A549 (cell line): ENCODE data around the gene STARD13. TPM values are rescaled to one million over a fixed set of nuclear protein-coding genes. Genes with fewer than 3 reads are reported as not detected.

ENCODE experiments used
- ATAC-seq, 2 experiments: fragments of 200-7000 bp in 1 of 2; fragments of >200 bp in 1 of 2; cut with Nextera tagmentation in 1 of 2; cut with Tn5 transposase in 1 of 2; 3 replicates each; pipeline versions ENCODE4 v1.8.0 to v1.9.1; 2018 to 2020; ENCODE audit warnings: mild to moderate bottlenecking in 1 of 2, moderate library complexity in 1 of 2
- CTCF ChIA-PET: fragments of 300-600 bp; sonication (Branson Sonifier 250); formaldehyde crosslinking; extraction: SDS; loops from one replicate; lab custom pipeline; 2021; ENCODE audit warnings: antibody characterized with exemption, inconsistent platforms; lab: Yijun Ruan, JAX
- POLR2A ChIA-PET: fragments of 350-600 bp; formaldehyde crosslinking; extraction: SDS; loops from one replicate; lab custom pipeline; 2021; ENCODE audit warnings: antibody characterized with exemption, inconsistent platforms; lab: Yijun Ruan, JAX
- DNase-seq, 2 experiments: peaks; one replicate each; pipeline versions ENCODE4 v3.0.0 to v3.0.0-alpha.2; 2011 to 2016; ENCODE audit warnings: low read depth in 1 of 2, low spot score in 1 of 2
- FAIRE-seq: peaks from 2 replicates; lab custom pipeline; 2011; peaks lifted over from hg19 to GRCh38; lab: Jason Lieb, UNC
- H3K27ac ChIP-seq, 2 experiments: fragments of >200 bp; sonication (Bioruptor Twin); formaldehyde crosslinking; 3 replicates each; pipeline ENCODE4 v1.5.1; 2016 to 2017
- H3K4me1 ChIP-seq: fragments of >200 bp; sonication (Bioruptor Twin); formaldehyde crosslinking; 3 replicates; pipeline ENCODE4 v1.6.1; 2016
- H3K4me2 ChIP-seq: fragments of >200 bp; sonication (Bioruptor Twin); formaldehyde crosslinking; 3 replicates; pipeline ENCODE4 v1.6.1; 2016
- H3K4me3 ChIP-seq: fragments of >200 bp; sonication (Bioruptor Twin); formaldehyde crosslinking; 3 replicates; pipeline ENCODE4 v1.5.1; 2016
- H3K9me3 ChIP-seq: fragments of >200 bp; sonication (Bioruptor Twin); formaldehyde crosslinking; 3 replicates; pipeline ENCODE4 v1.6.1; 2016
- CBX2 ChIP-seq: fragments of 200-600 bp; sonication (generic); IDR thresholded peaks from 2 replicates; pipeline ENCODE4 v1.6.1; 2016; ENCODE audit warnings: low read depth, mild to moderate bottlenecking, borderline replicate concordance
- CBX8 ChIP-seq: fragments of 200-600 bp; sonication (generic); IDR thresholded peaks from 2 replicates; pipeline ENCODE4 v1.6.1; 2016
- CHD2 ChIP-seq: fragments of 150-350 bp; IDR thresholded peaks from 2 replicates; pipeline ENCODE4 v1.6.1; 2014; ENCODE audit warnings: low read length; ENCODE audit not compliant: partially characterized antibody
- EP300 ChIP-seq, 2 experiments: fragments of >200 bp; sonication (Bioruptor Twin); formaldehyde crosslinking; IDR thresholded peaks; 2 replicates in 1 of 2; 3 replicates in 1 of 2; pipeline ENCODE4 v1.6.1; 2016 to 2017
- ESRRA ChIP-seq: fragments of 150-350 bp; IDR thresholded peaks from 2 replicates; pipeline ENCODE4 v1.6.1; 2014; ENCODE audit warnings: mild to moderate bottlenecking, low read length, borderline replicate concordance
- FOSB ChIP-seq: fragments of 250-450 bp; sonication (Bioruptor Pico); IDR thresholded peaks from 2 replicates; pipeline ENCODE4 v1.5.0; 2020; ENCODE audit warnings: mild to moderate bottlenecking, moderate library complexity
- FOSL2 ChIP-seq, 2 experiments: fragments of 450-650 bp in 1 of 2; fragments of >200 bp in 1 of 2; sonication (Bioruptor Twin) in 1 of 2; formaldehyde crosslinking; IDR thresholded peaks; 2 replicates each; pipeline versions ENCODE4 v1.5.0 to v1.6.1; 2016 to 2020; ENCODE audit warnings: mild to moderate bottlenecking in 1 of 2, moderate library complexity in 1 of 2
- FOXS1 ChIP-seq: fragments of 250-450 bp; sonication (Bioruptor Pico); IDR thresholded peaks from 2 replicates; pipeline ENCODE4 v1.5.0; 2020; ENCODE audit warnings: mild to moderate bottlenecking, moderate library complexity
- JUNB ChIP-seq: fragments of >200 bp; sonication (Bioruptor Twin); formaldehyde crosslinking; IDR thresholded peaks from 2 replicates; pipeline ENCODE4 v1.6.1; 2016
- KDM1A ChIP-seq: fragments of 200-600 bp; sonication (generic); IDR thresholded peaks from 2 replicates; pipeline ENCODE4 v1.6.1; 2016; ENCODE audit warnings: low read depth, mild to moderate bottlenecking
- MAZ ChIP-seq: fragments of 150-350 bp; IDR thresholded peaks from 2 replicates; pipeline ENCODE4 v1.6.1; 2014; ENCODE audit warnings: antibody characterized with exemption, low read depth, low read length, borderline replicate concordance
- MYC ChIP-seq: IDR thresholded peaks from 2 replicates; pipeline ENCODE4 v1.6.1; 2012; ENCODE audit warnings: mild to moderate bottlenecking, inconsistent platforms, low read length, improper control_type of control experiment, borderline replicate concordance
- NFE2L2 ChIP-seq: fragments of 150-350 bp; conservative IDR thresholded peaks from 2 replicates; pipeline ENCODE4 v1.6.1; 2014; ENCODE audit warnings: low read length
- NPAS2 ChIP-seq: fragments of 250-450 bp; sonication (Bioruptor Pico); IDR thresholded peaks from 2 replicates; pipeline ENCODE4 v1.8.0; 2022; ENCODE audit warnings: mild to moderate bottlenecking, moderate library complexity, borderline replicate concordance
- PBX3 ChIP-seq: IDR thresholded peaks from 2 replicates; pipeline ENCODE4 v1.6.1; 2012
- PHF8 ChIP-seq: fragments of 200-600 bp; sonication (generic); IDR thresholded peaks from 2 replicates; pipeline ENCODE4 v1.6.1; 2016; ENCODE audit warnings: low read depth, mild to moderate bottlenecking, antibody characterized with exemption, moderate library complexity, borderline replicate concordance
- RAD21 ChIP-seq, 2 experiments: fragments of >200 bp in 1 of 2; sonication (Bioruptor Twin) in 1 of 2; formaldehyde crosslinking in 1 of 2; IDR thresholded peaks in 1 of 2; conservative IDR thresholded peaks in 1 of 2; 2 replicates in 1 of 2; 3 replicates in 1 of 2; pipeline ENCODE4 v1.6.1; 2012 to 2018; ENCODE audit warnings: inconsistent platforms in 1 of 2
- RARB ChIP-seq: fragments of 250-450 bp; sonication (Bioruptor Pico); IDR thresholded peaks from 2 replicates; pipeline ENCODE4 v1.8.0; 2021; ENCODE audit warnings: mild to moderate bottlenecking, moderate library complexity
- REST ChIP-seq: fragments of 200-600 bp; sonication (generic); IDR thresholded peaks from 2 replicates; pipeline ENCODE4 v1.6.1; 2016; ENCODE audit warnings: antibody characterized with exemption, mild to moderate bottlenecking, moderate library complexity
- RNF2 ChIP-seq: fragments of 200-600 bp; sonication (generic); IDR thresholded peaks from 2 replicates; pipeline ENCODE4 v1.6.1; 2016; ENCODE audit warnings: low read depth, mild to moderate bottlenecking, antibody characterized with exemption, moderate library complexity, borderline replicate concordance
- SREBF2 ChIP-seq: fragments of 450-650 bp; IDR thresholded peaks from 2 replicates; pipeline ENCODE4 v1.6.1; 2014; ENCODE audit warnings: mild to moderate bottlenecking, moderate library complexity
- TFCP2L1 ChIP-seq: fragments of 250-450 bp; sonication (Bioruptor Pico); IDR thresholded peaks from 2 replicates; pipeline ENCODE4 v1.5.0; 2021; ENCODE audit warnings: mild to moderate bottlenecking
- TP53 ChIP-seq: fragments of 250-450 bp; sonication (Bioruptor Pico); IDR thresholded peaks from 2 replicates; pipeline ENCODE4 v1.5.0; 2021; ENCODE audit warnings: mild to moderate bottlenecking, moderate library complexity
- ZNF302 ChIP-seq: fragments of 250-450 bp; sonication (Bioruptor Pico); IDR thresholded peaks from 2 replicates; pipeline ENCODE4 v1.9.0; 2021; ENCODE audit warnings: inconsistent platforms, mild to moderate bottlenecking, moderate library complexity
- ZSCAN20 ChIP-seq: fragments of 250-450 bp; sonication (Bioruptor Pico); IDR thresholded peaks from 2 replicates; pipeline ENCODE4 v1.8.0; 2022; ENCODE audit warnings: mild to moderate bottlenecking, moderate library complexity
- WGBS: methylation state at CpG from one replicate; pipeline ENCODE4 v1.1.6; 2017; ENCODE audit errors: missing lambda C conversion rate; 5-methylcytosine and 5-hydroxymethylcytosine counted together
- polyA plus RNA-seq, 4 experiments: library from polyadenylated mRNA; depleted of rRNA in 3 of 4; stranded (reverse); fragments of >200 nt; fragmentation: RNase III in 1 of 4; extraction: RNeasy Plus Mini Kit Qiagen cat#74134 plus additional on column Dnase treatment in 1 of 4; gene quantifications; 2 replicates in 3 of 4; 3 replicates in 1 of 4; pipeline ENCODE4 v1.2.3, GENCODE V29; 2011 to 2017
- TF ChIP-seq, protein P1 (sequence below): IDR thresholded peaks from 2 replicates; pipeline ENCODE4 v1.6.1; 2012; ENCODE audit warnings: low read depth, borderline replicate concordance
- TF ChIP-seq, protein P2 (sequence below): fragments of >200 bp; sonication (Bioruptor Twin); formaldehyde crosslinking; IDR thresholded peaks from 2 replicates; pipeline ENCODE4 v1.6.1; 2016

STARD13 gene
- polyA plus RNA-seq, 2 of the 4 experiments (the other 2 are of a cell fraction), result 2.4 to 2.8 TPM

DNA sequence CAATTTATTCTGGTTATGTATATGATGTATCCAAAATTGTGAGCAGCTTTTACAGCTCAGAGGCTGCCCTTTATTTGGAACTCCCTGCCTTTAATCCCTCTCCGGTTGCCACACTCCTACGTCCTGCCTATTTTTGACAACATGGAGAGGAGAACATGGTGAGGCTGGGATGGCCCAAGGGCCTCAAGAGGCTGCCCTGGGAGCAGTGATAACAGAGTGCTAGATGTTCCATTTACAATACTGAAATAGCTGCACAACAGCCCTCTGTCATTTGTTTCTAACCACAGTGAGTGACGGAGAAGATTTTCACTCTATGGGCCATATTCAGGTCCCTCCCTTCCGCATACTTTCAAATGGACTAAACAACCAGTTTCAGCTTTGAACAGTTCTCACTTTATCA is 33.4 kb downstream of the STARD13 start:
- POLR2A ChIA-PET, result no interaction called here
- 95% methylated on average over 4 of the region's 4 CpGs for WGBS
- CTCF ChIA-PET, result interaction anchor here (1.2 to 1.5 kb wide), 2 partner anchors 9 to 25 kb away, joined by 4 to 5 read pairs; no protein-coding TSS in a partner anchor
- Histone ChIP-seq H3K4me2 (no peak overlapping the region), H3K4me3 (no peak overlapping the region), H3K27ac (peak overlapping the region in 1 of 2 experiments; percentile 44; a peak in 1 of 6 replicates), H3K9me3 (no peaks in the 10 kb centered on the region)
- ATAC-seq, result no peak
- DNase-seq, result no peak
- FAIRE-seq, result no peak
- TF ChIP-seq JUNB, result no peak
- no peak for TF ChIP-seq ZNF302
- TF ChIP-seq ESRRA, result no peak
- no peak for TF ChIP-seq RNF2
- no peak for TF ChIP-seq REST
- no peak for TF ChIP-seq NFE2L2
- TF ChIP-seq TP53 (CRISPR knock-in tag), result no peak
- TF ChIP-seq SREBF2, result no peak
- TF ChIP-seq, protein P1, sequence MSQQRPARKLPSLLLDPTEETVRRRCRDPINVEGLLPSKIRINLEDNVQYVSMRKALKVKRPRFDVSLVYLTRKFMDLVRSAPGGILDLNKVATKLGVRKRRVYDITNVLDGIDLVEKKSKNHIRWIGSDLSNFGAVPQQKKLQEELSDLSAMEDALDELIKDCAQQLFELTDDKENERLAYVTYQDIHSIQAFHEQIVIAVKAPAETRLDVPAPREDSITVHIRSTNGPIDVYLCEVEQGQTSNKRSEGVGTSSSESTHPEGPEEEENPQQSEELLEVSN, result no peak
- TF ChIP-seq NPAS2 (CRISPR knock-in tag), result no peak
- no peak for TF ChIP-seq RARB
- TF ChIP-seq PBX3, result no peak
- TF ChIP-seq ZSCAN20 (CRISPR knock-in tag), result no peak
- no peak for TF ChIP-seq PHF8
- no peak for TF ChIP-seq FOSL2 (IDR thresholded peaks at IDR 0.05)
- no peak for TF ChIP-seq FOSL2 (CRISPR knock-in tag; IDR thresholded peaks at IDR 0.05)
- TF ChIP-seq, protein P2, sequence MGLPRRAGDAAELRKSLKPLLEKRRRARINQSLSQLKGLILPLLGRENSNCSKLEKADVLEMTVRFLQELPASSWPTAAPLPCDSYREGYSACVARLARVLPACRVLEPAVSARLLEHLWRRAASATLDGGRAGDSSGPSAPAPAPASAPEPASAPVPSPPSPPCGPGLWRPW, result no peak
- no peak for TF ChIP-seq FOXS1
- TF ChIP-seq MAZ, result no peak
- TF ChIP-seq, all 56 proteins: peak for 0
- H3K4me1 ChIP-seq, result peaks cover 16% of the 10 kb centered on the region; the same call in 2 of the 3 replicates

- 0% methylated on average over 2 of the region's 2 CpGs for WGBS
- Histone ChIP-seq H3K4me1 (peaks cover 16% of the 10 kb centered on the region; the same call in 2 of the 3 replicates), H3K9me3 (no peaks in the 10 kb centered on the region), H3K4me2 (peak overlapping the region; percentile 60), H3K4me3 (no peak overlapping the region), H3K27ac (peak overlapping the region; percentile 39 to 51; a peak in 4 of 6 replicates)
- ChIA-PET POLR2A (interaction anchor here (0.6 to 1.2 kb wide), 2 partner anchors 34 to 1891 kb away, joined by 3 read pairs; no protein-coding TSS in a partner anchor), CTCF (interaction anchor here (1.2 to 1.5 kb wide), 2 partner anchors 10 to 24 kb away, joined by 4 to 5 read pairs; no protein-coding TSS in a partner anchor)
- peak; percentile 72 to 76 for ATAC-seq
- no peak for FAIRE-seq
- DNase-seq, result no peak
- TF ChIP-seq, protein P2, result no peak
- peak; percentile 51; the same call in 1 of the 2 replicates for TF ChIP-seq FOSL2 (IDR thresholded peaks at IDR 0.05)
- peak; percentile 38; the same call in 1 of the 2 replicates for TF ChIP-seq FOSL2 (CRISPR knock-in tag; IDR thresholded peaks at IDR 0.05)
- no peak for TF ChIP-seq EP300 (IDR thresholded peaks at IDR 0.05)
- TF ChIP-seq RAD21 (conservative IDR thresholded peaks at IDR 0.05 in 1 of 2, IDR thresholded peaks at IDR 0.05 in 1 of 2), result no peak
- no peak for TF ChIP-seq MYC
- TF ChIP-seq CBX2, result no peak
- no peak for TF ChIP-seq TFCP2L1
- no peak for TF ChIP-seq RNF2
- no peak for TF ChIP-seq KDM1A
- no peak for TF ChIP-seq CHD2
- no peak for TF ChIP-seq PBX3
- TF ChIP-seq MAZ, result no peak
- no peak for TF ChIP-seq FOSB (CRISPR knock-in tag)
- TF ChIP-seq CBX8, result no peak
Measured at GRCh38 chr13:33251131-33251661, 34.4 kb downstream of the STARD13 start.
